Mucosa of descending colon (tissue), 3 donors: ENCODE measurements around the gene OASL. TPM values are rescaled to one million over a fixed set of nuclear protein-coding genes. Genes with fewer than 3 reads are reported as not detected.

Experiments
- ATAC-seq: fragments of 200-7000 bp; cut with Tn5 transposase; one replicate; pipeline ENCODE4 v1.9.1; 2020; ENCODE audit warnings: mild to moderate bottlenecking, moderate library complexity
- DNase-seq, 3 donors: peaks; one replicate each; pipeline ENCODE4 v3.0.0-alpha.2; 2020
- H3K36me3 ChIP-seq: fragments of 200-600 bp; one replicate; pipeline ENCODE4 v1.8.0; 2021; ENCODE audit warnings: low read depth, mild to moderate bottlenecking
- H3K4me1 ChIP-seq: fragments of 200-600 bp; one replicate; pipeline ENCODE4 v1.8.0; 2021; ENCODE audit warnings: low read depth, mild to moderate bottlenecking
- H3K4me3 ChIP-seq: fragments of 200-600 bp; one replicate; pipeline ENCODE4 v1.8.0; 2021; ENCODE audit warnings: mild to moderate bottlenecking
- H3K9me3 ChIP-seq: fragments of 200-600 bp; one replicate; pipeline ENCODE4 v1.8.0; 2021; ENCODE audit warnings: mild to moderate bottlenecking
- intact Hi-C, 2 donors: fragments of 100-400 bp; cut with DNase I in 1 of 2; cut with micrococcal nuclease in 1 of 2; formaldehyde crosslinking; loops; one replicate each; pipeline versions ENCODE4 v1.11.0 to v1.11.1; 2022; cut with DNase I, micrococcal nuclease
- total RNA-seq, 3 donors: library from RNA; stranded (reverse); fragmentation: NEBNext Ultra II Directional in 2 of 3; extraction: Animal tissue kit (Norgen Biotek cat#: 25700) in 2 of 3; gene quantifications; one replicate each; pipeline versions ENCODE4 v1.2.1 to v1.2.4, GENCODE V29; 2021 to 2023
- TF ChIP-seq, protein P1 (sequence below): fragments of 200-600 bp; IDR thresholded peaks from one replicate; pipeline ENCODE4 v1.8.0; 2022; ENCODE audit warnings: antibody characterized with exemption, mild to moderate bottlenecking
- donor health status: DM: no; HTN: no; CAD: no; lungs with moderate emphysema.
- donor health status: DM: no; HTN: no; CAD: no.
- donor health status: DM: no; HTN: yes; CAD: no.

OASL gene
- total RNA-seq, 3 donors from 2014 or later = 3.7 to 32.4 (median 10.2) TPM

DNA sequence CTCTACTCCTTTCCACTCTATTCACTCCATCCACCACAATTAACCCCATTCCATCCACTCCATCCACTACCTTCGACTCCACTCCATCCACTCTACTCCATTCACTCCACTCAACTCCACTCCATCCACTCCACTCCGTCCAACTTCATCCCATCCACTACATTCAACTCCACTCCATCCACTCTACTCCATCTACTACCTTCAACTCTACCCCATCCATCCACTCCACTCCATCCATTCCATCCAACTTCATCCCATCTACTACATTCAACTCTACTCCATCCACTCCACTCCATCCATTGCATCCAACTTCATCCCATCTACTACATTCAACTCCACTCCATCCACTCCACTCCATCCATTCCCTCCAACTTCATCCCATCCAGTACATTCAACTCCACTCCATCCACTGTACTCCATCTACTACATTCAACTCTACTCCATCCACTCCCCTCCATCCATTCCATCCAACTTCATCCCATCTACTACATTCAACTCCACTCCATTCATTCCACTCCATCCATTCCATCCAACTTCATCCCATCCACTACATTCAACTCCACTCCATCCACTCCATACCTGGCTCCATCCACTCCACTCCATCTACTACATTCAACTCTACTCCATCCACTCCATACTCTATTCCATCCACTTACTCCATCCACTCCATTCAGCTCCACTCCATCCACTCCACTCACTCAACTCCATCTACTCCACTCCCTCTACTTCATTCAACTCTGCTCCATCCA is 44.3 kb downstream of the OASL start:
- no peak for ATAC-seq
- no peak for DNase-seq
- no peaks in the 10 kb centered on the region for H3K4me1 ChIP-seq
- no peak overlapping the region for H3K4me3 ChIP-seq
- no peaks in the 10 kb centered on the region for H3K36me3 ChIP-seq
- intact Hi-C loops = no loop called here
- H3K9me3 ChIP-seq = no peaks in the 10 kb centered on the region
- TF ChIP-seq, protein P1, sequence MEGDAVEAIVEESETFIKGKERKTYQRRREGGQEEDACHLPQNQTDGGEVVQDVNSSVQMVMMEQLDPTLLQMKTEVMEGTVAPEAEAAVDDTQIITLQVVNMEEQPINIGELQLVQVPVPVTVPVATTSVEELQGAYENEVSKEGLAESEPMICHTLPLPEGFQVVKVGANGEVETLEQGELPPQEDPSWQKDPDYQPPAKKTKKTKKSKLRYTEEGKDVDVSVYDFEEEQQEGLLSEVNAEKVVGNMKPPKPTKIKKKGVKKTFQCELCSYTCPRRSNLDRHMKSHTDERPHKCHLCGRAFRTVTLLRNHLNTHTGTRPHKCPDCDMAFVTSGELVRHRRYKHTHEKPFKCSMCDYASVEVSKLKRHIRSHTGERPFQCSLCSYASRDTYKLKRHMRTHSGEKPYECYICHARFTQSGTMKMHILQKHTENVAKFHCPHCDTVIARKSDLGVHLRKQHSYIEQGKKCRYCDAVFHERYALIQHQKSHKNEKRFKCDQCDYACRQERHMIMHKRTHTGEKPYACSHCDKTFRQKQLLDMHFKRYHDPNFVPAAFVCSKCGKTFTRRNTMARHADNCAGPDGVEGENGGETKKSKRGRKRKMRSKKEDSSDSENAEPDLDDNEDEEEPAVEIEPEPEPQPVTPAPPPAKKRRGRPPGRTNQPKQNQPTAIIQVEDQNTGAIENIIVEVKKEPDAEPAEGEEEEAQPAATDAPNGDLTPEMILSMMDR = no peak

DNA sequence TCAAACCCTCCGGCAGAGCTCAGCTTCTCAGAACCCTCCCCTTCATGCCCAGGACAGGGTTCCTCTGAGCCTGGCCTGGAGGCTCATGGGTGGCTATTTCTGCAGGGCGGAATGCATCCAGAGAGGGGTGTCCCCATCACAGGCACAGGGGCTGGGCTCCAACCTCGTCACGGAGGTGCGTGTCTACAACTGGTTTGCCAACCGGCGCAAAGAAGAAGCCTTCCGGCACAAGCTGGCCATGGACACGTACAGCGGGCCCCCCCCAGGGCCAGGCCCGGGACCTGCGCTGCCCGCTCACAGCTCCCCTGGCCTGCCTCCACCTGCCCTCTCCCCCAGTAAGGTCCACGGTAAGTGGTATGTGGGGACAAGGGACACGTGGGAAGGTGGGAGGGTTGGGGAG is 45.0 kb downstream of the OASL start:
- ATAC-seq = no peak
- Histone ChIP-seq H3K9me3 (no peaks in the 10 kb centered on the region), H3K36me3 (no peaks in the 10 kb centered on the region), H3K4me1 (no peaks in the 10 kb centered on the region), H3K4me3 (no peak overlapping the region)
- no peak for DNase-seq
- TF ChIP-seq, protein P1 = no peak
- intact Hi-C loops = no loop called here

DNA sequence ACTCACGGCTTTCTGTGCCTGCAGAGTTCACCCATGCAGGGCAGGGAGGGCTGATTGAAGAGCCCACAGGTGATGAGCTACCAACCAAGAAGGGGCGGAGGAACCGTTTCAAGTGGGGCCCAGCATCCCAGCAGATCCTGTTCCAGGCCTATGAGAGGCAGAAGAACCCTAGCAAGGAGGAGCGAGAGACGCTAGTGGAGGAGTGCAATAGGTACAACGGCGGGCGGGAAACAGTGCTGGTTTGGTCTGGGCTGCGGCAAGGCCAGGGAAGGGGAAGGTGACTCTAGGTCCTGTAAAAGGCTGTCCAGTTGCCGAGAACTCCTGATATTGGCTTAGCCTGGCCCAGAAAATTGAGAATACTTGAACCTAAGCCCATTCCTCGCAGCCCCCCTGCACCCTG is 45.5 kb downstream of the OASL start:
- Histone ChIP-seq H3K4me3 (no peak overlapping the region), H3K9me3 (no peaks in the 10 kb centered on the region), H3K36me3 (no peaks in the 10 kb centered on the region), H3K4me1 (no peaks in the 10 kb centered on the region)
- DNase-seq (no peak), ATAC-seq (no peak)
- intact Hi-C loops = no loop called here
- TF ChIP-seq, protein P1 = no peak

DNA sequence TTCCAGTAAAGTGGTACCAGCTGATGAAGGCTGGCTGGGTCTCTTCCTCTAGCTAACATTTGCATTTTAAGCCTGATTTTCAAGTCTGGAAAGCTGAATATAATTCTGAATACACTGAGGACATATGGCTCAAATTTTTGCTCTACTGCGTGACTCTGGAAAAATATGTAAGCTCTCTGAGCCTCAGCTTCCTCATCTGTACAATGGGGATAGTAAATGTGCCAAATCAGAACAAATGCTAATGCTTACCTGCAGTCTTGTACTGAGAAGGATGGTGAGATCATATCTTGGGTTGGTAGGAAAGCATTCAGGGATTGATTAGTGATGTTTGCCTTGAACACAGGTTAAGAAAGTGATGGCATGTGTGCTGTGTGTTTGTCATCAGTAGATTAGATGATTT is 46.1 kb downstream of the OASL start:
- no peak for ATAC-seq
- TF ChIP-seq, protein P1 = no peak
- DNase-seq = no peak
- intact Hi-C loops = no loop called here
- Histone ChIP-seq H3K9me3 (no peaks in the 10 kb centered on the region), H3K36me3 (no peaks in the 10 kb centered on the region), H3K4me1 (no peaks in the 10 kb centered on the region), H3K4me3 (no peak overlapping the region)

DNA sequence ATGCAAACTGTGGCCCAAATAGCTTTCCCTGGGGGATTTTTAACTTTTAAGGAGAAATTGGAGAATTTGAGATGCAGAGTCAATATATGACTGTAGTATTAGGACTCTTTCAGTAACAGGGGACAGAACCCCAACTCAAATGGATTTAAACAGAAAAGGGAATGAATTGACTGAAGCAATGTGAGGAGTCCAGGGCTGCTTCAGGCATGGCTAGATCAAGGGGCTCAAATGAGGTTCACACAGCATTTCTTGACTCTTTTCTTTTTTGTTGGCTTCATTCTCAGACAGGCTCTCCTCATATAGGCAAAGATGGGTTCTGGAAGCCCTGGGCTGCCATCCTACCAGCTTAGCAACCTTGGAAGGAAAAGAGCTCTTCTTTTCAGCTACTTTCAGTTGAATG is 47.1 kb downstream of the OASL start:
- DNase-seq (no peak), ATAC-seq (no peak)
- Histone ChIP-seq H3K9me3 (no peaks in the 10 kb centered on the region), H3K4me3 (no peak overlapping the region), H3K36me3 (no peaks in the 10 kb centered on the region), H3K4me1 (no peaks in the 10 kb centered on the region)
- TF ChIP-seq, protein P1 = no peak
- intact Hi-C loops = no loop called here
